ENCODE data around the gene VPS13D.

Gene VPS13D

DNA sequence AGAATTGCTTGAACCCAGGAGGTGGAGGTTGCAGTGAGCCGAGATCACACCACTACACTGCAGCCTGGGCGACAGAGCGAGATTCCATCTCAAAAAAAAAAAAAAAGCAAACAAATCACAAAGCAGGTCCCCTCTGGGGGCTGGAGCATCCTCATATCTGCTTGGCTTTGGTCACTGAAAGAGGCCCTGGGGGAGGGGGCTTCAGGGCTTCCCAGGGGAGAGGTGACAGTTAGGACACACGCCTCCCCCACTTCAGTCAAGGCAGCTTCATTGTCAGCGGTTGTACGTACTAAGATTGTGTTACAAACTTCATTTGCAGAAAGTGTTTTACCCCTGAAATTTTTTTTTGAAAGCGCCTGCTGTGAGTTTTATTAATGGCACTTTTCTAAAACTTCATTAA is 257.7 kb downstream of the VPS13D start:
- DNase-seq (ENCODE audit: low spot score), result no peak

DNA sequence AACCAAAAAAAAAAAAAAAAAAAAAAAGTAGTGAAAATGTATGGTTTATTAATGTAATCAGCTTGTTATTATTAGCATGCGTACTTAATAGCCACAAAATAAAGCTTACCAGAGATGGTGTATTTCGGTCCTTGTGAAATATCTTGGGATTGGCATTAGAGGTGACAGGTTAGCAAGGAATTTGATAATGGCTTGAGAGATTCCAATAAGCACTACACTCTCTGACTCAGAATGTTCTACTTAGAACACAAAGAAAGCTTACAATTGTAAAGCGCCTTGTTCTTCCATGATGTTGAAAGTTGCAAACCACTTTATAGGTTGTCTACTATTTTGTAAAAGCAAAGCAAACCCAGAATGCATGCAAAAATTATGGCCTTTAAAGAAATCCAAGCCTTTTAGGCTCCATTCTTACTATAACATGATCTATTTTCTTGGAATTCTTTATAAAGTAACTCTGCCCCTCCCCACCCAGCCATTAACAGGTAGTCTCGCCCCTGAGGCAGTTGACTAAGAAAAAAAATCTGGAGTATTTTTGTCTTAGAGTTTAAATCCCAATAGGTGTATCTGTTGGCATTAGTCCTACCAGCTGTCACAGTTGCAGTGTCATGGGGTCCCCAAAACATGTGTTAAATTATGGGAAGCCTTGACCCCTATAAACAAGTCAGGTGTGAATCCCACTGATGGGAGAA is 259.0 kb downstream of the VPS13D start:
- no peak for DNase-seq (ENCODE audit: low spot score)

DNA sequence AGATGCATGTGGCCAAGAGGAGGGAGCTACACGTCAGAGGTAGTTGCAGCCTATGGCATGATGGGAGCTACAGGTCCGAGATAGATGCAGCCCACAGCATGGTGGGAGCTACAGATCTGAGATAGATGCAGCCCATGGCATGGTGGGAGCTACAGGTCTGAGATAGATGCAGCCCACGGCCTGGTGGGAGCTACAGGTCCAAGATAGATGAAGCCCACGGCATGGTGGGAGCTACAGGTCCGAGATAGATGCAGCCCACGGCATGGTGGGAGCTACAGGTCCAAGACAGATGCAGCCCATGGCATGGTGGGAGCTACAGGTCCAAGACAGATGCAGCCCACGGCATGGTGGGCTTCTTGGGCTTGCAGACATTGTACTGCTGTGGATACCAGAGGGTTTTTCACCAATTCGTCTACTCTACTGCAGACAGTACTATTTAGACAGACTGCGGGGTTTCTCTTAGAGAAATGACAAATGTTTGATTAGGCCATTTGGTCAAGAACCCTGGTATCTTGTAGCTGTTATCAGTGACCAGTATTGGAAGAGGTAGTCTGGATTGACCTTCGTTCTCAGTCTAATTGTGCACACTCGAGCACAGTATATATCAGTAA is 260.8 kb downstream of the VPS13D start:
- no peak for DNase-seq (ENCODE audit: low spot score)

DNA sequence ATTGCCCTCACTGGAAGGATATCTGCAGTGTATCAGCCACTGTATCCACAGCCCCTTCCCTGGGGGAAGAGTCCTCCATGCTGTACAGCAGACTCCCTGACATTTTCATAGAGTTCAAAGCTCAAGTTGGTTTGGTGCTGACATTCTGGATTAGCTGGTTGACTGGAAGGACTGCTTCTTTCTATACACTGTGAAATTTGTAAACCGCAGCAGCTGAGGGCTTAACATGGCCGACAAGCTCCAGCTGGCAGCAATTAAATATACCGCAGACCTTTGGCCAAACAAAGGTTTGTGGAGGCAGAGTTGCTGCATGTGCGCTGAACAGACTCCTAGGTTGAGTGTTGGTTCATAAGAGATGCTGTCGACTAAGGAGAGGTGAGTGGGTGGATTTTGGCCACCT is 261.8 kb downstream of the VPS13D start:
- no peak for DNase-seq (ENCODE audit: low spot score)

DNA sequence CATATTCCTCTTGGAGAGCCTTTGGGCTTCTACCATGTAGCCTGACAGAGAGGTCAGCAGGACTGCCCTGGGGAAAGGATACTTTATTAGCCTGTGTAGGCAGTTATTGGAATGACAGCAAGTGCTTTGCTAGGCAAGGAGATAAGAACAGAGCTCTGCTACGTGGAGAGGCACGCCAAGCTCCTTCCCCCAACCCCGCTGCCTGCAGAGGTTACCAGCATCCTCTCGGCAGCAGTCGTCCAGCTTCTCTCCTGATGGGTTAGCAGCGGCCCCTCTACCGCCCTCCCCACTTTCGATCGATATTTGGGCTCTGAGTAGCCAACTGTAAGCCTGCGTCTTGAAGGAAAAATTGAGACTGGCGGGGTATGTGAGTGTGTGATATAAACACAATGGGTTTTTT is 265.9 kb downstream of the VPS13D start:
- DNase-seq (ENCODE audit: low spot score), result peak; percentile 30

DNA sequence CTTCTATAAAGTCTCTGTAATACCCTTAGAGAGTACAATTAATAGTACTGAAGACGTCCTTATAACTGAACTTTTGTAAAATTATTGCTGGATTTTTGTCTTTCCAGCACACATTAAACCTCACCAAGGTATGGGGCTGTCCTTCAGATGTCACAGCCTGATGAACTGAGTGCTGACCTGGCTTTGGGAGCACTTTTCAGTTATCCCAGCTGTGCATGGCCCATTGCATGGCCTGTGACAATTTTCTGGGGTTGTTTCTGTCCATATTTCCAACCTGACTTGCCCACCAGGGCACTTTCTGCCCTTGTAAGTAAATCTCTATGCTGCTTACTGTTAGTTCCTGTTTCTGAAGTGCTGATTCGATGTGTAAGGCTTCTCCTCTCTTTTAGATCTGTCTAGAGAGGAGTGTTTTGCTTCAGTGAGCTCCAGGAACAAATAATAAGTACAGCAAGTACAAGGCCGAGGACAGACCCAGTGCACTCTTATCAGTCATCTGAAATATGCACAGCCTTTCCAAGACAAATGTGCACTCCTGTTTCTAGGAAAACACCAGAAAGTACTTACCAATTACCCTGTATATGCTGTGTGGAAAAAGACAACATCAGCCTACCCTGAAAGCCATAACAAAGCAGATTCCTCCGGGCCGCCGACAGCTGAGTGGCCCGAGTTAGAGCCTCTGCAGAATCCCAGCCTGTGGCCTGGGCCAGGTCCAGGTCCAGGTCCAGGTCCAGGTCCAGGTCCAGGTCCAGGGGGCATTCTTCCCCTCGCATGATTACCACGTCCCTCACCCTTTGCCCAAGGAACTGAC is 266.5 kb downstream of the VPS13D start:
- peak; percentile 49 for DNase-seq (ENCODE audit: low spot score)

DNA sequence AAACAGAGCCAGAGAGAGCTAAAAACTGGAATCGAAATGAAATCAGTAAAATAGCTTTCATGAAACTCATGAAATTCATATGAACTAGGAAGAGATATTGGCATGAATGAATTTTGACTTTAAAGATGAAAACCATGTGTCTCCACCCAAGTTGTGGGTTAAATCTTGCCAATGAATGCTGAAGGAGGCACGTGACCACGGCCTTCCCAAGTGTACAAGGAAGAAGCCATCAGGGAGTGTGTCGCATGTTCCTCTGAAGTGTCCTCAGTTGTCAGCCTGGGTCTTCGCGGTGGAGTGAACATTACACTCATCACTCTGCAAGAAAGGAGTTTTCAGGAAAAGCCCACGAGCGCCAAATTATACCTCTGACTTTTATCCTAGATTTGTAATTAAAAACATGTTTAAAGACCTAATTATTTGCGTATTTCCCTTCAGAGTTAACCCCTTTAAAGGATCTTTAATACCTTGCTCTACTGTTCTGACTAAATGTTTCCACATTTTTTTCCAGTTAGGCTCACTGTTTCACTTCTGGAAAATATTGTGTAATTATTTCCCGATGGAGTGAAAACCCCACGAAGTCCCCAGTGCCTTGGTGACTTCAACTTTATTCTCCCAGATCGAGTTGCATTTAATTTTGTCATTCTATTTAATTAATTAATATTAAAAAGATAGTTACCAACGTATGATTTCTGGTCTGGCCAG is 269.9 kb downstream of the VPS13D start:
- no peak for DNase-seq (ENCODE audit: low spot score)

DNA sequence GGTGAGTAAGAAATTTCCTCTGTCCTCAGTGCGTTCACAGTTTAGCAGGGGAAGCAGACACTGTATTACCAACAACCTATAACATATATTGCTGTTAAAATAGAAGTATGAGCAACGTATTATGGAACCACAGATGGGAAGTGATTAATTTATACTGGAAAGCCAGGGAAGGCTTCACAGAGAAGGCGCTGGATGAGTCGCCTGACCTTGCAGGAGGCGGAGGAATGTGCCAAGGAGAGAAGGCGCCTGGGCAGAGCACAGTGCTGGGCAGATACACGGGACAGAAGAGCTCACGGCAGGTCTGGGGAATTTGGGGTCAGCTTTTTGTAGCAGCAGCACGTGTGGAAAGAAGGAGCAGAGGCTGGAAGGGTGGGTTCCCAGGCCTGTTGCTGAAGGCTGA is 271.8 kb downstream of the VPS13D start:
- no peak for DNase-seq (ENCODE audit: low spot score)

DNA sequence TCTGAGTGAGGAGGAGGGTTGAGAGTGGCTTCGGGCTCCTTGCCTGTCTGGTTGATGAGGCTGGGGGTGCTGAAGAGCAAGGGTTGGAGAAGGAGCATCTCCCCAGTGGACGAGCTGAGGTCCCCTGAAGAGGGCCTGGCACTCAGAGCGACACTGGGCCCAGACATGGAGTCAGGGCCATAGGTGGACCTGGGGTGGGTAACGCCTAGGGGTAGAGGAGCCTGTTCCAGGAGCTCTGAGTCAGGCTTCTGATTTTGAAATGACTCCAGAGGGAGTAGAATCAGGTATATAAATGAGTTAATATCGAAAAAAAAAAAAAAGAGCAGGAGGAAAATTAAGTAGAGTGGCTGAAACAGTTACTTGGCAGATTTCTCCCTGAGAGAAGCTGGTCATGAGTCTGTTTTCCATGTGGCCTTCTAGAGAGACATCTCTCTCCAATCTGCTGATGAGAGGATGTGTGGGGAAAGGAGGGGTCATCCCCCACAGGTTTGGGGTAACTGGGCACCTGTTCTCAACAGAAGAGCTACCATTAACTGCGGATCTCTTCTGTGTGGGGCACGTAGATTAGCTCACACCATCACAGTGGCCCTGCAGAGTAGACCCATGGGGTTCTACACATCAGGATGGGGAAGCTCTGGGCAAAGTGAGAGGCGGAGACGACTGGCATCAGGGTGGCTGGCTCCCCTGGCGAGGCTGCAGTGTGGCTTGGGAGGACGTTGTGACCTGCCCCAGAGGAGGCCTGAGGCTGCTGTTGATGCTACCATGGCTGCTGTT is 272.7 kb downstream of the VPS13D start:
- no peak for DNase-seq (ENCODE audit: low spot score)

DNA sequence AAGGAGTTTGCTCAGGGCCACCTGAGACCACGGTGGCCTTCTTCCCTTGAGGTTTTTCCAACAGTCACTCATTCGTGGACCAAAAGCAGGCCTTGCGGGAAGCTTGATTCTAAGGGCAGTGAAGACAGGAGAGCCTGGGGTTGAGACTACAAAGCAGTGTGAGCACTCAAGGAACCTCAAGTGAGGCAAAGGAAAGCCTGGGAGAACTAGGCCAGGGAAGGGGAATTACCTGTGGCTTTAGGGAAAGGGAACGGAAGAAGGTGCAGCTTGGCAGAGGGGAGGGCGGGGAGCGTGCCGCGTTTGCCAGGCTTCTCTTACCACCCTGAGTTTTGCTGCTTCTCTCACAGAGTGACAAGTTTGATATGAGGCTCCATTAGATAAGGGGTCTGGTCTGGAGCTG is 273.9 kb downstream of the VPS13D start:
- no peak for DNase-seq (ENCODE audit: low spot score)

DNA sequence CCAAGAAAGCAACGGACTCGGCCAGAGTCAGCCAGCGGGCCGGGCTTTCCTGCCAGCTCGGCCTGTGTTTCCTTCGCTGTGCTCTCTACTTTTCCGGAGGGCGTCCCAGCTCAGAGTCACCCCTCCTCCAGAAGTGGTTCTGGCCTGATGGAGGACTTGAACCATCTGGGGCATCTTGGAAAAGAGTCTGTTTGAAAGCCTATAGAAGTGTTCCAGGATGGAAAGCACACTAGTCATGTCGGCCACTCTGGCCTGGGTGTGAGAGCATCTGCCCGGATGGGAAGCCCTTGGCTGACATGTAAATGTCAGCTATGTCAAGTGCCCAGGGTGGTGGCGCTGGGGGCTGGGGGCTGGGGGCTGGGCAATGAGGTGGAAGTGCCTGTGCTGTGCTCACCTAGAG is 274.8 kb downstream of the VPS13D start:
- no peak for DNase-seq (ENCODE audit: low spot score)

DNA sequence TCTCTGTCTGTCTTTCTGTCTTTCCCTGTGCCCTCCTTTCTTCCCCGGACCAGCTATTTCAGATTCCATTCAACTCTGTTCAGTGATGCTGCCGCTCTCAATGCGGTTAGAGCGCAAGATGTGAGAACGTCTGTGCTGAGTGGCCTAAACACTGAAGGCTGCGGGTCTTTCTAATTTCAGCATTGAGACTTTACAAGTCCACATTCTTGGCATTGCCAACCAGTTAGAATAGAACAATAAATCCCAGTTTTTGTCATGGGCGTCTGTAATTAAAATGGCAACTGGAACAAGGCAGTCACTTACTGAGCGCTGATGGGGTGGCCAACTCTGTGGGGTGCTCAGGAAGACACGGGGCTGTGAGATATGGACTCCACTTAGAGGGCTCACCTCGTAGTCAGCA is 275.4 kb downstream of the VPS13D start:
- DNase-seq (ENCODE audit: low spot score), result no peak

DNA sequence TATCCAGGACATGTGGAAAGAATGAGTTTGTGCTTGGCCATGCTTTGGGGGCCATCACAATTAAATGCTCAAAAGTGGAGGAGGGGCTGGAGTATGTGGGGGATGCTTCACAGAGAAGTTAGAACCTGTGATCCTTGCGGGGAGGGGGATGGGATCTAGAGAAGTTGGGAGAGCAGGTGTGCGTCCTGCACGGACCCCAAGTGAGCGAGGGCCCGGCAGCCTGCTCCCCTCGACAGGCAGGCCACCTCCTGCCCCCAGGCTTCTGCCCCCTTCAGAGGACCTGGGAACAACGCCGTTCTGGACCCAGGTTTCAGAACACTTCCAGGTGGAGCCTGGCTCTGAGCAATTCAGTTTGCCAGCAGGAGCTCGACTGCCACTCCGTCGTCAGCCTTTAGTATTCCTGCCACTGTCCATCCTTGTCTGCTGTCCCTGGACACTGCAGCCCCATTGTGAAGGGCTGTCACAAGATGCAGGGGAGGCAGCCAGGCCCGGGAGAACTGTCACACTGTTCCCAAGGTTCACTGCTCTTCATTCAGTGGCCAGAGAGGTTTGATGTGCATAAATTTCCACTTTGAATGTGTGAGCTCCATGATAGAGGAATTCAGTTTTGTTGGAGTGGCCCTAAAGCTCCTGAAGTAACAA is 275.9 kb downstream of the VPS13D start:
- DNase-seq (ENCODE audit: low spot score), result no peak

DNA sequence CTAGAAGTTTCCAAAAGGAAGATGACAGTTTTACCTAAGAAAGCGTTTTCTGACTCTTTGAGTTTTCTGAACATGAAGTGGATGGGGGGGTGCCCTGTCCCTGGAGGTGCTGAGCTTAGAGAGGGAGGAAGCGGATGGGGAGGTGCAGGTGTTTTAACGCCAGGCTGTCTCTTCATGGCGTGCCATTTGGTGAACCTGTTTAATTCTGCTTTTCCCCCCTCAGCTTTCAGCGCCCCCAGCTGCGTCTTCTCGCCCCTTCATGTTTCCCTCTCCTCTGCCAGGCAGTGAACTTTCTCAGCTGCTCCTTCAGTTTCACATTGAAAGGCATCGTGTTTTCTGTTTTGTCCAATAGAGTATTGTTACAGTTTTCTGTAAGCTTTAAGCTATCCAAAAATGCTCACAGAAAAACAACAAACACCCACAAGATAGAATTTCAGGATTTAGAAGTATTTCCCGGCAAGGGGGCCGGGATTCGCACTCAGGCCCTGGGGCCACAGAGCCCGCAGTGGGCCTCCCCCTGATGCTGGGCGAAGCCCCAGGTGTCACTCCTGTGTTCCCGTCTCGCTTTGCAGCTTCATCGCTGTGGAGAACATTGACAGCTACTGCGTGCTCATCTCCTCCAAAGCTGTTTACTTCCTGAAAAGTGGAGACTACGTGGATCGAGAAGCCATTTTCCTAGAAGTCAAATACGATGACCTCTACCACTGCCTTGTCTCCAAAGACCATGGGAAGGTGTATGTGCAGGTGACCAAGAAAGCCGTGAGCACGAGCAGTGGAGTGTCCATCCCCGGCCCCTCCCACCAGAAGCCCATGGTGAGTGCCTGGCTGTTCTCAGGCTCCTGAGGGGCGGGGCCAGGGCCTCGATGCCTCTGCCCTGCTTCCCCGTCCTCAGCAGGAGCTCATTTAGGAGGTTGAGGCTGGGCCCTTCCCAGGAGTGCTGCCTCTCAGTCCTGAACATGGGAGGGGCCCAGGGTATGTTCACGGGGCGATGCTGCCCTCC is 276.8 kb downstream of the VPS13D start:
- no peak for DNase-seq (ENCODE audit: low spot score)

DNA sequence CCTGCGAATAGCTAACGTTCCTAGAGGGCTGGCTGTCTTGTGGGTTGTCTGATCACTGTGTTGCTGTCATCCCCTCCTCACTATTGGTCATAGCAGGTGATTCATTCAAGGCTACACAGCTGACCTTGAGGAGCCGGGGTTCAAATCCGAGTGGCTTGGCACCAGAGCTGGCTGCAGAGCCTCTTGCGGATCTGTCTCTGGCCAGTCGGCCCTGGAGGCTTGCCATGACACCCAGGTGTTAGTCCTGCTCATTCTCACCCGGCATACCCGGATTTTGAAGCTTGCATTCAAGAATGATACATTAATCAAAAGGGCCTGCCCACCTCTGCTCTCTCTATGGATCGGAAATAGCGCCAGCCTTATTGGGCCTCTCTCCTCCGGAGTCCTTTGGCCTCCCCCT is 277.8 kb downstream of the VPS13D start:
- DNase-seq (ENCODE audit: low spot score), result no peak

DNA sequence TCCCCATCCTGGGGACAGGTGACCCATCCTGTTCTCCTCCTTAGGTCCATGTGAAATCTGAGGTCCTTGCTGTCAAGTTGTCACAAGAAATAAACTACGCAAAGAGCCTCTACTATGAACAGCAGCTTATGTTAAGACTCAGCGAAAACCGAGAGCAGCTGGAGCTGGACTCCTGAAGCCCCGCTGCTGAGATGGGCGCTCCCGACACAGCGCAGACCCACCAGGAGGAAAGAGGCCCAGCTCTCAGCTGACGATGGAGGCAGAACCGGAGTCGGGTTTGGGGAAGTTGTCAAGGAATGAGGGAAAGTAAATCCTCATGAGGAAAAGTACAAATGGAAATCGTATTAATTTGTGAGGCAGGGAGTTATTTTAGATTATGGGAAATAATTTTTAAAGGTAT is 279.0 kb downstream of the VPS13D start:
- no peak for DNase-seq (ENCODE audit: low spot score)

DNA sequence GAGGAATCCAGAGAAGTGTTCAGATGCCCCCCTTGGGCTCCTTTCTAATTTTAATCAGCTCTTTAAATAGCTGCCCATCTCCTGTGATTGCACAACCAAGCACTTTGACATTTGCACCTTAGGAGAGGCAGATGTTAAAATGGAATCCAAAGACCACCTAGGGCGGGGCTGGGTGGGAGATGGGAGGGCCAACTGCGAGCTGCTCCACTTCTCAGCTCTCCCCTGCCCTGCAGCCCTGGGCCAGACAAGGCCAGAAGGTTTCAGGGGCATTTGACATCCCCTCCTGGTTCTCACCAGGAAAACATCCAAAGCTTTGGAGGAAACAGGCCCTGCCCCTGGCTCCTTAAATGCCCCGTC is 281.3 kb downstream of the VPS13D start:
- no peak for DNase-seq (ENCODE audit: low spot score)

DNA sequence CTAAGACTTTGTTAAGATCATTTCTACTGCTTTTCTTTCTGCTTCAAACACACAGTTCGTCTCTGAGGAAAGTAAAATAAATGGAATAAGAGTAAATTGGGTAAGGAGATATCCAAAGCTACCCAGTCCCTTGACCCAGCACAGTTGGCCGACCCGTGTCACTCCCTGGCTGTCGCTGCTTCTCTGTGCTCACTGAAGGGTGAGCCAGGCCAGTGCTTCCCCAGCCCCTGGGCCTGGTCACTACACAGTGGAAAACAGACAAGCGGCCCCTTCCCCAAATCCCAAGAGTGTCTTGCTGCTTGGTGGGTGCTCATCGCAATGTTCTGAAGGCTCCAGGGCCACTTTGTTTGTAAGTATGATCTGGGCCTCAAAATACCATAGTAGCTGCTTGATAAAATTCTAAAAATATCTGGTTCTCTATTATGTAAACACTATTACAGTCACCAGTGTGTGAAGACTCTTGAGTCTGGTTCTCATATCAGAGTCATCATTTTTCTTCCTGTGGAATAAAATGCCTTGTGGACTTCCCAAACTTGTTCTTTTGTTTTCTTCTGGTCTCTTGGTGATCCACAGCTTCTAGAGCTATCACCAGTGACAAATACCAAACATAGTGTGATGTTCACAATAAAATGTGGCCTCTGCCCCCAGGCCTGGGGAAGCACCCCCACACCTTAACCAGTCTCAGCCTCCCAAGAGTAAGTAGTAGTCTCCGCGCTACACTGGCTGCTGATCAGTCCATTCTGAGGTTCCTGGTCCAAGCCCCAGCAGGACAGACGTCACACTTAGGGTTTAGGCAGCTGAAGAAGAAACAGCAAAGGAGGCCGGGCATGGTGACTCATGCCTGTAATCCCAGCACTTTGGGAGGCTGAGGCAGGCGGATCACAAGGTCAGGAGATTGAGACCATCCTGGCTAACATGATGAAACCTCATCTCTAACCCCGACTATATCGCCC is 282.0 kb downstream of the VPS13D start:
- no peak for DNase-seq (ENCODE audit: low spot score)

DNA sequence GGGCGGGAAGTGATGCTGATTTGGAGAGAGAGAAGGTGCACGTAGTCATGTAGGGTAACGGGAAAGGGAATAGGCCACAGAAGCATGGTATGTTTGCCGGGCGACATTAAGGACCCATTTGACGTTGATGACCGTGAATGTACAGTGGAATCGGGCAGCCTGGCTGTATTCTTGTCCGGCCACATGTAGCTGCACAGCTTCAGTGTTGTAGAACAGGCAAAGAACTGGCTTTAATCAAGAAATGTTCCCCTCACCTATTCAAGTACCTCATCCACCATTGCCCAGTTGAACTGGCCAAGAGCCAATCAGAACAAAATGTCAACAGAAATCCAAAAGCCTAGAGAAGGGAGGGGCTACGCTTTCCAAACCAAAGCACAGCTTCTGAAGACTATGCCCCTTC is 283.4 kb downstream of the VPS13D start:
- DNase-seq (ENCODE audit: low spot score), result no peak
